Measurements from ENCODE around the gene MTF1. TPM values are rescaled to one million over a fixed set of nuclear protein-coding genes. Genes with fewer than 3 reads are reported as not detected.

The MTF1 gene
- total RNA-seq, 1 experiment from 2014 or later, result 5.1 TPM

DNA sequence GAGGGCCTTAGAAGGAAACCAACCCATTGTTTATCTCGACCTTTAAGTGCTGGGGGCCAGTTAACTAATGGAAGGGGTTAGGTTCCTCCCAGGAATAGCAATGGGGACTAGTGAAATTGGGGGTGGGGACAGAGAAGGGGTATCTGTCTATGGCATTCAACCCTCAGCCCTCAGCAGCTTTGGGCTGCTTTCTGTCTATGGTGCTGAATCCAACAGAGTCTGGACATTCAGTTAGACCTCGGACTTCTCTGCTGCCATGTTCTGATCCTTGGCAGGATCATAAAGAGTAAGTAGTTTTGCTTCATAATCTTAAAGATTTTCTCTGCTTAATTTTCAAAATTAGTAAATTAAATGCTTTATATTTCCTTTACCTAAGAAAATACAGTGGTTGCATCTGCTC lies 91.9 kb downstream of the MTF1 start:
- Histone ChIP-seq H2AFZ (ENCODE audit: low read length) (no peak overlapping the region), H3K27ac (ENCODE audit: low read length) (no peak overlapping the region), H4K20me1 (ENCODE audit: insufficient read depth, low read depth, low read length) (no peaks in the 10 kb centered on the region), H3K27me3 (ENCODE audit: low read length) (no peaks in the 10 kb centered on the region), H3K4me3 (ENCODE audit: low read length) (no peak overlapping the region), H3K79me2 (ENCODE audit: low read length) (no peaks in the 10 kb centered on the region), H3K4me1 (ENCODE audit: low read length) (peaks cover 19% of the 10 kb centered on the region), H3K9me3 (ENCODE audit: low read length) (no peaks in the 10 kb centered on the region), H3K9me2 (replicated peaks; ENCODE audit: insufficient read depth, low read length) (no peaks in the 10 kb centered on the region), H3K36me3 (ENCODE audit: insufficient read depth, low read length) (no peaks in the 10 kb centered on the region), H3K9ac (ENCODE audit: low read length) (no peak overlapping the region), H3K4me2 (ENCODE audit: low read depth, low read length, poor library complexity, severe bottlenecking) (peak overlapping the region; percentile 50)
- DNase-seq, result no peak

DNA sequence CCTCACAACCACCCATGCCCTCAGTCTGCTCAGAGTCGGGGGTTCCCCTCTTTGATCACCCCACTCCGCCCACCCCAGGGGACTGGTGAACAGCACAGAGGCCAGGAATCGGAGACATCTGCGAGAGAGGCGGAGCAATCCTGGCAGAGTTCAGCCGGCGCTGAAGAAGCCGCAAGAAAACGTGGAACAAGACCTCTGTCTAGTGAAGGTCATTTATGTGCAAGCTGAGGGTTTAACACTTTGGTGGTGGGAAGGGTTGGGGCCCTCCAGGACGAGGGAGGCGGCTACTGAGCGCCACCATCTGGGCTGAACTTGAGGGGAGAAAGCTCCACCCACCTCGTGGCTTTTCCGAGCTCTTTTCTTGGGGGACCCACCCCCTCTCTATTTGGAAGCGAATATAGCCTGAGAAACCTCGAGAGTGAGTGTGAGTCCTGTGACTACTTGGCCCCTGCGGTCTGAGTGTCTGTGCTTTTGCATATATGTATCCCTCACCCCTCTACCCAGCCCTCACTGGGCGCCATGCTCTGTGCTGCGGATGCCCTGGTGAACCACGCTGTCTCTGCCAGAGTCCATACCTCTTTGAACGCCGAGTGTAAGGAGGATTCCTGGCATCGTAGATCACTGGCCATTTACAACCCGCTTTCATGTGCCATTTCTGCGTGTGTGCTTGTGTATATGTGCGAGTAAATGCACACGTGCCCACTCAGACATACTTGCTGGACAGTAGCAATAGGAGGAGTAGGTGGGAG lies 93.3 kb downstream of the MTF1 start:
- Histone ChIP-seq H3K27me3 (ENCODE audit: low read length) (no peaks in the 10 kb centered on the region), H3K27ac (ENCODE audit: low read length) (no peak overlapping the region), H3K9ac (ENCODE audit: low read length) (peak overlapping the region; percentile 24; the same call in 1 of the 2 replicates), H3K9me3 (ENCODE audit: low read length) (no peaks in the 10 kb centered on the region), H3K4me3 (ENCODE audit: low read length) (peak overlapping the region; percentile 13; the same call in 1 of the 2 replicates), H3K4me2 (ENCODE audit: low read depth, low read length, poor library complexity, severe bottlenecking) (peak overlapping the region; percentile 50), H3K79me2 (ENCODE audit: low read length) (no peaks in the 10 kb centered on the region), H3K9me2 (replicated peaks; ENCODE audit: insufficient read depth, low read length) (no peaks in the 10 kb centered on the region), H3K36me3 (ENCODE audit: insufficient read depth, low read length) (no peaks in the 10 kb centered on the region), H2AFZ (ENCODE audit: low read length) (no peak overlapping the region), H4K20me1 (ENCODE audit: insufficient read depth, low read depth, low read length) (no peaks in the 10 kb centered on the region), H3K4me1 (ENCODE audit: low read length) (peaks cover 19% of the 10 kb centered on the region)
- DNase-seq, result peak; percentile 77

DNA sequence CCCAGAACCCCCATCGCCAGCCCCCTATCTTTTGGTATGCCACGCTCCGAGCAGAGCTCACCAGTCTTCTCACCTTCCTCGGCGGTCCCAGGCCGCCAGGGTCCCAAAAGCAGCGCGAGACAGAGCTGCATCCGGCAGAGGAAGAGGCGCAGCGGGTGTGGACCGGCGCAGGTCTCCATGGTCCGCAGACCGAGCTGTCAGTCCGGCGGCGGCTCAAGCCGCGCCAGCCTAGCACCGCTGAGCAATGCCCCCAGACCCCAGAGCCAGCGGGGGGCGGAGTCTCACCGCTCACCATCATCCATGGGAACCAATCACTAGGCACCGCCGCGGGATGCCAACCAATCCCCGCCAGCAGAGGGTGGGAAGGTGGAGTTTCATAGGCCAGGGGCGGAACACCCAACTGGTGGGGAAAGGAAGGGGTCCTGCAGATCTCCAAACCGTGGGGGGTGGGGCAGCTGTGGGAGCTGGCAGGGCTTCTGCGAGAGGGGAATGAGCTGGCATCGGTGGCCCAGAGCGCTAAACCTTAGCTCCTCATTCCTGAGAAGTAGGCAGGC lies 94.4 kb downstream of the MTF1 start, which contains the start of gene EPHA10:
EPHA10 (minus strand) TSS at position 233 of the 554 bp plus-strand sequence; CDS start at position 179, 54 bp downstream.
- no peaks in the 10 kb centered on the region for H3K27me3 ChIP-seq (ENCODE audit: low read length)
- H3K79me2 ChIP-seq (ENCODE audit: low read length), result no peaks in the 10 kb centered on the region
- no peak within 1 kb of the TSS for H3K27ac ChIP-seq (ENCODE audit: low read length)
- H3K9ac ChIP-seq (ENCODE audit: low read length), result peak within 1 kb of the TSS; percentile 24; the same call in 1 of the 2 replicates
- H2AFZ ChIP-seq (ENCODE audit: low read length), result no peak within 1 kb of the TSS
- no peak for DNase-seq
- H3K4me3 ChIP-seq (ENCODE audit: low read length), result peak within 1 kb of the TSS; percentile 13; the same call in 1 of the 2 replicates
- H3K9me2 ChIP-seq (replicated peaks; ENCODE audit: insufficient read depth, low read length), result no peaks in the 10 kb centered on the region
- H3K4me2 ChIP-seq (ENCODE audit: low read depth, low read length, poor library complexity, severe bottlenecking), result peak within 1 kb of the TSS; percentile 50
- no peaks in the 10 kb centered on the region for H3K36me3 ChIP-seq (ENCODE audit: insufficient read depth, low read length)
- no peaks in the 10 kb centered on the region for H4K20me1 ChIP-seq (ENCODE audit: insufficient read depth, low read depth, low read length)
- peaks cover 19% of the 10 kb centered on the region for H3K4me1 ChIP-seq (ENCODE audit: low read length)
- H3K9me3 ChIP-seq (ENCODE audit: low read length), result no peaks in the 10 kb centered on the region

DNA sequence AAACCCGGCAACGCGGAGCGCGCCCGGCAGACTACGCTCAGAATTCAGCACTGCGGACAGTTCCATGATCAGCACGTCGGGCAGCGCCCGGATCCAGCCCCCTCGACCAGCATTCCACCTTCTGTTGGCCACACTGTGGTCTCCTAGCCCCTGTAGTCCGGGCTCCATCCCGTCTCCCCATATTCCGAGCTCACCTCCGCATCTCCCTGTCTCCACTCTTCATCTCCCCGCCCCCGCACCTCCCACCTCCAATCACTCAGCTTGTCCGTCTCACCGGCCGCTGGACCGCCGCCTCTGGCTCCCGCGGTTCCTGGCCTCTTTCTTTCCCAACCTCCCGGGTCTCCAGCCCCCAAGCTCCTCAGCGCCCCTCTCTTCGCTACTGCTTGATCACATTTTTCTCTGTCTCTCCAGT lies 95.0 kb downstream of the MTF1 start:
- no peak overlapping the region for H3K4me2 ChIP-seq (ENCODE audit: low read depth, low read length, poor library complexity, severe bottlenecking)
- no peaks in the 10 kb centered on the region for H3K9me2 ChIP-seq (replicated peaks; ENCODE audit: insufficient read depth, low read length)
- H3K9me3 ChIP-seq (ENCODE audit: low read length), result no peaks in the 10 kb centered on the region
- no peak overlapping the region for H2AFZ ChIP-seq (ENCODE audit: low read length)
- no peak overlapping the region for H3K9ac ChIP-seq (ENCODE audit: low read length)
- peaks cover 19% of the 10 kb centered on the region for H3K4me1 ChIP-seq (ENCODE audit: low read length)
- no peaks in the 10 kb centered on the region for H4K20me1 ChIP-seq (ENCODE audit: insufficient read depth, low read depth, low read length)
- no peaks in the 10 kb centered on the region for H3K79me2 ChIP-seq (ENCODE audit: low read length)
- no peak overlapping the region for H3K4me3 ChIP-seq (ENCODE audit: low read length)
- H3K36me3 ChIP-seq (ENCODE audit: insufficient read depth, low read length), result no peaks in the 10 kb centered on the region
- peak; percentile 57 for DNase-seq
- no peaks in the 10 kb centered on the region for H3K27me3 ChIP-seq (ENCODE audit: low read length)
- H3K27ac ChIP-seq (ENCODE audit: low read length), result no peak overlapping the region

DNA sequence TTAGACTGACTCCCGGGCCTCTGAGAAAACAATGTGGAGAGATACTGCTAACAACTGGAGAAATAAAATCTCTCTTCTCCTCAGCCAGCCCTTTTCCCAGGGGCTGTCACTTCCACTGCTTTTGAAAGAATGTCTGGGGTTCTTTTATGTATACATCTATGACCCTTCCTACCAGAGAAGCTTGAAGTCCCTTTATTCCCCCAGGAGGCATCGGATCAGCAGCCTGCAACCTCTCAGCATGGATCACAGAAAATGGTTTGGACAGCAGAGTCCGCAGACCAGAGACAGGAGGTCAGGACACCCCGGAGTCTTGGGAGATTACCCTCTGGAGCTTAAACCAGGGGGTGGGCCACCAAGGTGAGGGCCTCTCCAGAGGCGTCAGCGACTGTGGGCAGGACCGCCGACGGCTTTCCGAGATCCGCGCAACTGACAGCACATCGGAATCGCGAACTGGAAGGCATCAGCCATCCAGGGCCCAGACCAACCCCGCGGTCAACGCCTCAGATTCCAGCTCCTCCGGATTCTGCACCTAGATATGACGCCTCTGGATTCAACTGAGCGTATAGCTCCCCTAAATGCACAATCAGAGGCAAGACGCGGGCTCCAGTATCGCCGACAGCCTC lies 95.5 kb downstream of the MTF1 start:
- Histone ChIP-seq H3K36me3 (ENCODE audit: insufficient read depth, low read length) (no peaks in the 10 kb centered on the region), H3K4me2 (ENCODE audit: low read depth, low read length, poor library complexity, severe bottlenecking) (no peak overlapping the region), H3K4me1 (ENCODE audit: low read length) (peaks cover 19% of the 10 kb centered on the region), H3K9me2 (replicated peaks; ENCODE audit: insufficient read depth, low read length) (no peaks in the 10 kb centered on the region), H3K9ac (ENCODE audit: low read length) (no peak overlapping the region), H3K79me2 (ENCODE audit: low read length) (no peaks in the 10 kb centered on the region), H3K27ac (ENCODE audit: low read length) (no peak overlapping the region), H3K9me3 (ENCODE audit: low read length) (no peaks in the 10 kb centered on the region), H2AFZ (ENCODE audit: low read length) (no peak overlapping the region), H3K4me3 (ENCODE audit: low read length) (no peak overlapping the region), H3K27me3 (ENCODE audit: low read length) (no peaks in the 10 kb centered on the region), H4K20me1 (ENCODE audit: insufficient read depth, low read depth, low read length) (no peaks in the 10 kb centered on the region)
- no peak for DNase-seq

DNA sequence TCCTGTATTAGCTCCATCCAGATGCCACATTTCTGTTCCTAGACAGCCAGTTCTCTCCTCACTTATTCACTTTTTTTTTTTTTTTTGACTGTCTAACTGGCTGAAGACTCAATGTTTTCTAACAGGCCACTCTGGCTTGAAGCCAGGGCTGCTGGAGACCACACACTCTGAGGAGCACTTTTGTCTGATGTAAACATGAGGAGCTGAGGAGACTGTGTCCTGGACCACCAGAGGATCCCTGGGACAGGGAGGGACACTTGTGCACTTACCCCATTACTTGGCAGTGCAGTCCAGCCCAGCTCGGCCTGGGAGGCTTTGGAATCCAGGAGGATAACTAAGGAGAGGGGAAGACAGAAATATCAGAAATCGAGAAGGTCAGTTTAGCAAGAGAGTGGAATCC lies 96.9 kb downstream of the MTF1 start:
- Histone ChIP-seq H3K9me3 (ENCODE audit: low read length) (no peaks in the 10 kb centered on the region), H3K9me2 (replicated peaks; ENCODE audit: insufficient read depth, low read length) (no peaks in the 10 kb centered on the region), H3K36me3 (ENCODE audit: insufficient read depth, low read length) (no peaks in the 10 kb centered on the region), H3K79me2 (ENCODE audit: low read length) (no peaks in the 10 kb centered on the region), H2AFZ (ENCODE audit: low read length) (no peak overlapping the region), H3K4me1 (ENCODE audit: low read length) (peaks cover 18% of the 10 kb centered on the region), H3K27ac (ENCODE audit: low read length) (no peak overlapping the region), H4K20me1 (ENCODE audit: insufficient read depth, low read depth, low read length) (no peaks in the 10 kb centered on the region), H3K9ac (ENCODE audit: low read length) (no peak overlapping the region), H3K27me3 (ENCODE audit: low read length) (no peaks in the 10 kb centered on the region), H3K4me3 (ENCODE audit: low read length) (no peak overlapping the region), H3K4me2 (ENCODE audit: low read depth, low read length, poor library complexity, severe bottlenecking) (no peak overlapping the region)
- no peak for DNase-seq

DNA sequence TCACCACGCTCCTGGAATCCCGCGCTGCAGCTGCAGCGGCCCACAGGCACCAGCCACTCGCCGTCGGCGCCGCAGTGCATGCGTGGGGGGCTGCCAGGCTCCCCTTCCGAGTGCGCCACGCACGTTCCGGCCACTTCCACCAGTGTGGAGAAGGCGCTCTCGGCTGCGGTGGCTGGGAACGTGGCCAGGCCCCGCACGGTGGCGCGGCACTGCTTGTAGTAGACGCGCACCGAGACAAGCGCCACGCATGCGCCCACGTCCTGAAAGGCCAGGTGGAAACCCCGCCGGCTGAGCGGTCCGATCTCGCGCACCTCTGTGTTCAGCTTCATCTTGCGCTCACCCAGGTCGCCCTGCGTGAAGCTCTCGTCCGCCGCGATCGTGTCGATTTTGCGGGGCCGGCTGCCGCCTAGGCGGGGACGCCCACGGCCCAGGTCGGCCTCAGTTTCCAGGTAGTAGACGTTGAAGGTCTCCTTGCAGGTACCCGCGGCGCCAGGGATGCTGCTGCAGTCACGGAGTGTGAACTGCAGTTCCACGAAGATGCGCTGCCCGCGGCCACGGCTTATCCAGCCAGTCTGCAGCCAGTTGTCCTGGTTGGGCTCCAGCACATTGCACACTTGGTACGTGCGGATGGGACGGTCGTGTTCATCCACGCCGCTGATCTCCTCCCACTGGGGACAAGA lies 97.8 kb downstream of the MTF1 start:
- Histone ChIP-seq H3K9ac (ENCODE audit: low read length) (no peak overlapping the region), H3K27ac (ENCODE audit: low read length) (no peak overlapping the region), H3K9me2 (replicated peaks; ENCODE audit: insufficient read depth, low read length) (no peaks in the 10 kb centered on the region), H3K4me3 (ENCODE audit: low read length) (no peak overlapping the region), H3K4me2 (ENCODE audit: low read depth, low read length, poor library complexity, severe bottlenecking) (no peak overlapping the region), H3K36me3 (ENCODE audit: insufficient read depth, low read length) (no peaks in the 10 kb centered on the region), H3K27me3 (ENCODE audit: low read length) (no peaks in the 10 kb centered on the region), H4K20me1 (ENCODE audit: insufficient read depth, low read depth, low read length) (no peaks in the 10 kb centered on the region), H2AFZ (ENCODE audit: low read length) (no peak overlapping the region), H3K9me3 (ENCODE audit: low read length) (no peaks in the 10 kb centered on the region), H3K79me2 (ENCODE audit: low read length) (no peaks in the 10 kb centered on the region), H3K4me1 (ENCODE audit: low read length) (peaks cover 9% of the 10 kb centered on the region)
- no peak for DNase-seq

All from Karpas-422 (cell line).